HepG2 (cell line): ENCODE data around the gene FAM110D. TPM values are rescaled to one million over a fixed set of nuclear protein-coding genes. Genes with fewer than 3 reads are reported as not detected.
A peak's percentile ranks its signal among the peaks of the same experiment; 100 is the strongest.

Experiments
- AKNA ChIP-seq: sonication (generic); formaldehyde crosslinking; IDR thresholded peaks from 2 replicates; pipeline ENCODE4 v1.4.0; 2020; ENCODE audit warnings: missing genetic modification reagents, borderline replicate concordance
- ARID2 ChIP-seq: sonication (generic); formaldehyde crosslinking; IDR thresholded peaks from 2 replicates; pipeline ENCODE4 v1.8.1; 2022; ENCODE audit warnings: mild to moderate bottlenecking, missing genetic modification reagents, borderline replicate concordance
- BCL6 ChIP-seq: IDR thresholded peaks from 2 replicates; pipeline ENCODE4 v1.6.1; 2016; ENCODE audit warnings: missing genetic modification reagents, missing compliant biosample characterization
- CCAR2 ChIP-seq: fragments of 200-400 bp; formaldehyde crosslinking; optimal IDR thresholded peaks from 2 replicates; pipeline ENCODE3; 2018; ENCODE audit warnings: low read depth, mild to moderate bottlenecking, low read length, moderate library complexity
- GMEB2 ChIP-seq: IDR thresholded peaks from 2 replicates; pipeline ENCODE4 v1.6.1; 2016; ENCODE audit warnings: missing biosample characterization, missing genetic modification reagents, low read depth
- GTF2F1 ChIP-seq: fragments of 150-350 bp; IDR thresholded peaks from 2 replicates; pipeline ENCODE4 v1.6.1; 2014; ENCODE audit warnings: low read length
- HNF1B ChIP-seq: sonication (generic); formaldehyde crosslinking; IDR thresholded peaks from 2 replicates; pipeline ENCODE4 v1.5.1; 2020; ENCODE audit warnings: mild to moderate bottlenecking, moderate library complexity, missing genetic modification reagents
- HNRNPH1 ChIP-seq: fragments of 200-400 bp; formaldehyde crosslinking; optimal IDR thresholded peaks from 2 replicates; pipeline ENCODE3; 2017; ENCODE audit warnings: mild to moderate bottlenecking, low read depth, low read length
- MXD3 ChIP-seq: IDR thresholded peaks from 2 replicates; pipeline ENCODE4 v1.6.1; 2016; ENCODE audit warnings: mild to moderate bottlenecking, missing biosample characterization, missing genetic modification reagents
- NR1H2 ChIP-seq: sonication (generic); formaldehyde crosslinking; IDR thresholded peaks from 2 replicates; pipeline ENCODE4 v1.8.1; 2022; ENCODE audit warnings: low read depth, missing genetic modification reagents, borderline replicate concordance
- NR2F1 ChIP-seq, 2 experiments: fragments of 450-650 bp in 1 of 2; formaldehyde crosslinking in 1 of 2; IDR thresholded peaks; 2 replicates each; pipeline versions ENCODE4 v1.5.0 to v1.6.1; 2016 to 2020; ENCODE audit warnings: mild to moderate bottlenecking in 1 of 2, missing compliant biosample characterization in 1 of 2, missing genetic modification reagents in 1 of 2, moderate library complexity in 1 of 2
- PITX1 ChIP-seq: sonication (generic); formaldehyde crosslinking; IDR thresholded peaks from 2 replicates; pipeline ENCODE4 v1.5.1; 2020; ENCODE audit warnings: mild to moderate bottlenecking, missing genetic modification reagents
- SNAI1 ChIP-seq: sonication (generic); formaldehyde crosslinking; IDR thresholded peaks from 2 replicates; pipeline ENCODE4 v1.5.0; 2020; ENCODE audit warnings: mild to moderate bottlenecking, missing genetic modification reagents, borderline replicate concordance
- TFDP1 ChIP-seq: IDR thresholded peaks from 2 replicates; pipeline ENCODE4 v1.6.1; 2016; ENCODE audit warnings: missing compliant biosample characterization, missing genetic modification reagents, borderline replicate concordance
- ZMYM4 ChIP-seq: sonication (generic); formaldehyde crosslinking; IDR thresholded peaks from 2 replicates; pipeline ENCODE4 v1.8.1; 2023; ENCODE audit warnings: mild to moderate bottlenecking, missing genetic modification reagents
- ZNF747 ChIP-seq: sonication (generic); formaldehyde crosslinking; IDR thresholded peaks from 2 replicates; pipeline ENCODE4 v1.8.1; 2023; ENCODE audit warnings: missing genetic modification reagents, mild to moderate bottlenecking, borderline replicate concordance
- ZNF776 ChIP-seq: sonication (generic); formaldehyde crosslinking; IDR thresholded peaks from 2 replicates; pipeline ENCODE4 v1.4.0; 2020; ENCODE audit warnings: mild to moderate bottlenecking, missing genetic modification reagents
- ZNF792 ChIP-seq: IDR thresholded peaks from 2 replicates; pipeline ENCODE4 v1.6.1; 2016
- ZNF878 ChIP-seq: sonication (generic); formaldehyde crosslinking; IDR thresholded peaks from 2 replicates; pipeline ENCODE4 v1.8.1; 2023; ENCODE audit warnings: mild to moderate bottlenecking, missing genetic modification reagents, moderate library complexity
- polyA plus RNA-seq, 8 experiments: library from polyadenylated mRNA; depleted of rRNA in 3 of 8; stranded (reverse) in 7 of 8; unstranded in 1 of 8; fragments of >200 nt; fragmentation: Illumina TruSeq in 4 of 8; extraction: Trizol in 4 of 8; gene quantifications; 2 replicates each; pipeline versions ENCODE4 v1.2.1 to v1.2.3, GENCODE V29; 2011 to 2016; ENCODE audit warnings: low read depth in 4 of 8, missing spikeins in 1 of 8, mixed read lengths in 1 of 8; ENCODE audit not compliant: insufficient read depth in 1 of 8
- total RNA-seq, 5 experiments: library from RNA; depleted of rRNA; stranded (reverse); fragments of >200 nt; fragmentation: Illumina TruSeq; extraction: Trizol; gene quantifications; 2 replicates each; pipeline ENCODE4 v1.2.3, GENCODE V29; 2016; ENCODE audit warnings: low read depth in 1 of 5

Gene FAM110D
- total and polyA plus RNA-seq, 2 of the 13 experiments (the other 11 are each of a cell fraction or from before 2014, with no cell fraction given), result not detected

GRCh38 chr1:26169669-26170471 lies 11.0 kb downstream of the FAM110D start, which contains the start of gene ZNF593 (continued):
- TF ChIP-seq ZNF792 (CRISPR knock-in tag) (peak; percentile 74), TFDP1 (peak; percentile 67; the same call in 1 of the 2 replicates), MXD3 (CRISPR knock-in tag) (peak; percentile 98), PITX1 (CRISPR knock-in tag) (peak; percentile 69; the same call in 1 of the 2 replicates), CCAR2 (no peak), HNRNPH1 (no peak), GTF2F1 (no peak), ZNF878 (CRISPR knock-in tag) (no peak), NR1H2 (CRISPR knock-in tag) (0 out of 2 replicates have a peak, but pooled peaks have one; percentile 79), ZNF747 (CRISPR knock-in tag) (peak; percentile 82; the same call in 1 of the 2 replicates), AKNA (peak; percentile 70; the same call in 1 of the 2 replicates), HNF1B (CRISPR knock-in tag) (peak; percentile 88), SNAI1 (CRISPR knock-in tag) (peak; percentile 85), ZNF776 (CRISPR knock-in tag) (peak; percentile 98), ARID2 (CRISPR knock-in tag) (peak; percentile 84; the same call in 1 of the 2 replicates), BCL6 (peak; percentile 67), NR2F1 (CRISPR knock-in tag; IDR thresholded peaks at IDR 0.05) (no peak; a peak in 1 of 4 replicates), GMEB2 (CRISPR knock-in tag) (0 out of 2 replicates have a peak, but pooled peaks have one; percentile 21), ZMYM4 (CRISPR knock-in tag) (peak; percentile 90)
